Stimulated activated naive CD4-positive, alpha-beta T cell treated with Interleukin-2 at 50 U/mL for 16 hours (primary cell): Measurements from ENCODE around the gene ZFP36L2.

Experiments used
- DNase-seq: peaks from one replicate; lab custom pipeline; 2025; lab: John Stamatoyannopoulos, UW

ZFP36L2 gene, protein sequence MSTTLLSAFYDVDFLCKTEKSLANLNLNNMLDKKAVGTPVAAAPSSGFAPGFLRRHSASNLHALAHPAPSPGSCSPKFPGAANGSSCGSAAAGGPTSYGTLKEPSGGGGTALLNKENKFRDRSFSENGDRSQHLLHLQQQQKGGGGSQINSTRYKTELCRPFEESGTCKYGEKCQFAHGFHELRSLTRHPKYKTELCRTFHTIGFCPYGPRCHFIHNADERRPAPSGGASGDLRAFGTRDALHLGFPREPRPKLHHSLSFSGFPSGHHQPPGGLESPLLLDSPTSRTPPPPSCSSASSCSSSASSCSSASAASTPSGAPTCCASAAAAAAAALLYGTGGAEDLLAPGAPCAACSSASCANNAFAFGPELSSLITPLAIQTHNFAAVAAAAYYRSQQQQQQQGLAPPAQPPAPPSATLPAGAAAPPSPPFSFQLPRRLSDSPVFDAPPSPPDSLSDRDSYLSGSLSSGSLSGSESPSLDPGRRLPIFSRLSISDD

DNA sequence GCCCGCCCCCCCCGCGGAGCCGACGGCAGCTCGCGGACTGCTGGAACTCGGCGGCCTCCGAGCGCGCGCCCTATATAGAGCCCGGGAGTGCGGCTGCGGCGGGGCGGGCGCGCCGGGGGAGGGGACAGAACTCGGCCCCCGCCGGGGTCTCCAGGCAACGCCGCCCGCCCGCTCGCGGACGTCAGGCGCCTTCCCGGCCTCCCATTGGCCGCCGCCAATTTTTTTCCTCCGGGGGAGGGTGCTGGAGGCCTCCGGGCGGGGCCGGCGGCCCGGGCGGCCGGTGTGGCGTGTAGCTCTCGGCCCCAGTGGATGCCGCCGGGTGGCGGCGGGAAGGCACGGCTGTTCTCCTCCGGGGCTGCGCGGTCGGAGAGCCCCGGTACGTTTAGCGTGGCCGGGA is at the start of gene ZFP36L2:
TSS of gene ZFP36L2 (minus strand) at position 49 of the 397 bp plus-strand sequence. CDS start 291 bp downstream, outside the sequence.
- peak; percentile 94 for DNase-seq

DNA sequence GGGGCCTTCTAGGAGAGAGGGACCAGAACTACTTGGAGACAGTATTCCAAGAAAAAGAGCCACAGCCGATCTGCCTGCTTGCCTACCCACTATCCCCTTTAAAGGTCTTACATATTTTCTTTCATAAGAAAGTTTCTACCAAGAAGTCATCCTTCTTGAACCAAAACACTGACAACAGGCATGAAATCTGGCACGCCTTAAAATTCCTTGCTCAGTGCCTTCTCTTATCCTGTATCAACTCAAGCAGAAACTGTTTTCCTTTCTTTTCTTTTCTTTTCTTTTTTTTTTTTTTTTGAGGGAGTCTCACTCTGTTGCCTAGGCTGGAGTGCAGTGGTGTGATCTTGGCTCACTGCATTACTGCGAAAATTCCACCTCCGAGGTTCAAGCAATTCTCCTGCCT is 48.3 kb upstream of the ZFP36L2 start:
- DNase-seq = no peak

DNA sequence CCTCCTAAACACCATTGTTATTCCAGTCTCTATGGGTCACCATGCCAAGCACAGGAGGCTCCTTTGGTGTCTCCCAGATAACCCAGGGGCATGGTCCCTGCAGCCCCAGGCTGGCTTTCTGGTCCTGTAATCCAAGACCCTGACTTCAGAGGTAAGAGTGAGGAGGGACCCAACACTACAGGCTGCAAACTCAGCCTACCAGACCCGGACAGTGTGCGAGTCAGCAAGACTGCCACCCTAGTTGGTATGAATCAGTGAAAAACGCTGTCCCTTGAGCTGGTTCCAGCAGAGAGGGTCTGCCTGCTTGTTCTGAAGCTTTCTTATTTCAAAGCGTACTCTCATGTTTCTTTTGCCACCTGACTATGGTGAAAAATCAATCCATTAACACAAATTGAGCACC is 47.6 kb upstream of the ZFP36L2 start:
- DNase-seq = no peak

DNA sequence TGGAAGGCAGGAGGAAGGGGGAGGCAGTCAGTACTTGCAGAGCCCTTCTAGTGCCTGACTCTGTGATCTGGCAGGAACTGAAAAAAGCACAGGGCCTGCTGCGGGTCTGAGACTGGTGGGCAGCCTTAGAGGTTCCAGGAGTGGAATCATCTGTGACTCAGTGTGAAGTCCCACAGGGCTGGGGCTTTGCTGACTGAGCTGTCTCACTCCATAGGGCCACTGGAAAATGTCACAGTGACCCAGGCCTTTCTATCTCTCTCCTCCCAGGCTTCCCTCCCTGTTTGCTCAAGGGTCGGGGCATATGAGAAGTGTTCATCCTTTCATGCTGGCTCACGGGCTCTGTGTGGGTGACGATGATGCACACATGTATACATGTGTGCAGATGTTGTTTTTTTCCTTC is 47.1 kb upstream of the ZFP36L2 start:
- no peak for DNase-seq

DNA sequence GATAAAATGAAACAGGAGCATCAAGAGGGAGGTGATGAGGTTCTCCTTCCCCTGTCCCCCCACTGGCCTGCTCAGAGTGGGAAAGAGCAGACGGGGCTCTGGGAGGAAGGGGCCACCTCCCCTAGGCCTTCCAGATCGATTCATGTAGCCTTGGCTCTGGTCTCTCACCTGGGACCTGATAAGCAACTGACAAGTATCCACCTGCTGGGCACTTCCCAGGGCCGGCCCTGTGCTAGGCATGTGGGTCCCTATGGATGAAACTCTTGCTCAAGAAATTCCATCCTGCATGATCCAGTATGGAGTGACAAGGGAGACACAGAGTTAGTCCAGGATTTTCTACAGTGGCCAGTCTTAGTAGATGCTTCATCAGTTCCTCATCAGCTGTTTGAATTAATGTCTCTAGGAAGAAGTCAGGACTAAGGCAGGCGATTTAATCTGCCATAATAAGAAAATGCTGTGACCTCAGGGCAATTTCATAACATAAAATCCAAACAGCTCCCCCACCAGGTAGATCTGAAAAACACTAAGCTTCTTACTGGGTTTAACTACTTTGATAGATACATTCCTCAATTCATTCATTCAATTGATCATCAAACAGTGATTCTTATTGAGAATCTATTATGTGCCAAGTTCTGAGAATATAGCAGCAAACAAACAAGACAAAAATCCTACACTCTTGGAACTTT is 44.7 kb upstream of the ZFP36L2 start:
- no peak for DNase-seq

DNA sequence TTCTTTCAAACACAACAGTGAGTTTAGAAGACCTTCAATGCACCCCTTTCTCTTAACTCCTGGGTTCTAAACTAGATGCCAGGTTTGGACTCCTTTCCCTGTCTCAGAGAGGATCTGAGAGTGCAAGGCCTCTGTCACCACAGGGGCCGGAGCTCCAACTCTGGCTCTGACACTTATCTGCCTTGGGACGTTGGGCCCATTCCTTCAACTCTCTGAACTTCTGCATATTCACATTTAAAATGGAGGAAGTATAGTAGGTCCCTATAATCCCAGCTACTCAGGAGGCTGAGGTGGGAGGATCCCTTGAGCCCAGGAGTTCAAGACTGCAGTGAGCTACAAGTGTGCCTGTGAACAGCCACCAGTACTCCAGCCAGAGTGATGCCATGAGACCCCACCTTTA is 44.1 kb upstream of the ZFP36L2 start:
- no peak for DNase-seq

DNA sequence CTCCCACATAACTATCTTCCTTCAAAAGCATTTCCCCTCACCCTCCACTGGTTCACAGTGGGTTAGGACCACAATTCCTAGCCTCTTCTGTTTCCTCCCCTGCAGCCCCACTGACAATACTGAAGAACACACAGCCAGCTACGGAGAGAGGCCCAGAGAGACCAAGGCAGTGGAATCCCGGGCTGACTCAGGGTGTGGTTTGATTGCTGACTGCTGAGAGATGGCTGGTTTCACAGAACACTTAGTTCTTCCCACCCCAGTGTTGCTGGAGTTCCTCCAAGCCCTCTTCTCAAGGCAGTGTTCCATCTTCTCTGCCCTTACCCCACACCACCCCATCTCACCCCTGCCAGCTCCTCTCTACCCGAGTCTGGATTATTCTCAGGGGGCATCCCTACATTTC is 43.3 kb upstream of the ZFP36L2 start:
- DNase-seq = no peak

DNA sequence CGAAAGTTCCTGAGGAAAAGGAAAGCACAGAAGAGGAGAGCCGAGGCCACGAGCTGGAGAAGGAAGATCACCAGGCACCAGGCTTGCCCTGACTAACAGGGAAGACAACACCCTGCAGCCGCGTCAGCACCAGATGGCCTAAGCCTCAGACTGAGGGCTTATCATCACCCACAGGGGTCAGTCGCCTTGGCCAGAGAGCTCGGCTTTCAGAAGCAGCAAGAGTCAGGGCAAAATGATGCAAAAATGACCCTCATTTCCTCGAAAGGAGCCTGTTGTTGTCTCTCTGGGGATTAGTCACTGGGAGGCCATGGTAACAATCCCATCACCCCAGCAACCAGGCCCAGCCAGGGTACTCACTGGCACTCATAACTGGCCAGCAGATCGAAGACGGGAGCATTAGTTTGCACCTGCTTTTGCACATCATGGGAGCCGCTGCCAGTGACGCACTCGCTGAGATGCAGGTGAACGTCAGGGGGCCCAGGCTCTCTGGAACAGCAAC is 42.7 kb upstream of the ZFP36L2 start:
- DNase-seq = no peak

DNA sequence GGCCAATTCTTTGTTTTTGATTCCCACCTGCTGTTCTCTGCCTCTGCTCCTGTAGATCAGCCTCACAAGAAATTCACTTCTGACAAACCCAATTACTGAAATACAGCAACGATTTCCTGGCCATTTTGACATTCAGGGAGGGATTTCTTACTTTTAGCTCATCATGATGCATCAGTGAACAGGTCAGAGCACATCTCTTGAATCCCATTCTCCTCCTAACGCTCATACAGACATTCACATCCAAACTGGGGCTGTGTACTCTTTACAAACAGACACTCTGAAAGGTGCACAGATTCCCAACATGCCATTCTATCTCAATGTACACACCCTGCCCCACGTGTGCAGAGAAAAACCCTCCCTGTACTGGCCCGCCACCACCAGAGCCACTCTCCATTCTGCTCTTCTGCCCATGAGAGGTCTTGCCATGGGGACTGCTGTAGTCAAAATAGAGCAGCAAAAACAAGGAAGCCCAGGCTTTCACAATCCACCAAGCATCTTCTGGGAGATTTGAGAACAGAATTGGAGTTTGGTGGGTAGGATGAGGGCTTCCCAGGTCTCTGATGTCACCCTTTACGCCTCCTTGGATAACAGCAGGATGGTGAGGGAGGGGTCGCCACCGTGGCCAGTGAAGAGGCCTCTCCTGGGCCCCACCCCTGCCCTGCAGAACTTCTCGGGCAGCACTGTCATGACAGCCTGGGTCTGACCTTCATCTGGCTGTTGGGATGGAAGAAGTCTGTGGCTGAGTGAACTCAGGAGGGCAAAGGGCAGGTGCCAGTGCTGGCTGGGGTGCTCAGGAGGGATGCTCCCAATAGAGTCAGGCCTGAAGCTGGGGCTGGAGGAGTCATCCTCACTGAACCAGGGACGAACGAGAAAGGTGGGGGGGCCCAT is 41.9 kb upstream of the ZFP36L2 start:
- DNase-seq = no peak

DNA sequence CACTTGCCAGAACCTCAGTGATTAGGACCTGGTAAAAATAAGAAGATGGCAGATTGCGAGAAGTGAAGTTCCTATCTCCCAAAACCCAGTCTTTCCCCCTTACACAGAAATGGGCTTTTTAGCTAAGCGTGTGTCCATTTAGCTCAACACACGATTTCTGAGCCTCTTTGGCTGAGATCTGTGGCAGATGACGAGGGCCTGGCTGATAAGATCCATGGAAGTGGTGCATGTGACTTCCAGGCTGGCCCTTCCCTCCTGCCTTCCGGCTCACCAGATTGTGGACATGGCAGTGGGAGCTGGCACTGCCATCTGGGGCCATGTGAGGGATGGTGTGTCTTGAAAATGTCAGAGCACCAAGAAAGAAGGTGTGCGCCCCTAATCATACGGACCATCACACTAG is 41.0 kb upstream of the ZFP36L2 start:
- DNase-seq = no peak

DNA sequence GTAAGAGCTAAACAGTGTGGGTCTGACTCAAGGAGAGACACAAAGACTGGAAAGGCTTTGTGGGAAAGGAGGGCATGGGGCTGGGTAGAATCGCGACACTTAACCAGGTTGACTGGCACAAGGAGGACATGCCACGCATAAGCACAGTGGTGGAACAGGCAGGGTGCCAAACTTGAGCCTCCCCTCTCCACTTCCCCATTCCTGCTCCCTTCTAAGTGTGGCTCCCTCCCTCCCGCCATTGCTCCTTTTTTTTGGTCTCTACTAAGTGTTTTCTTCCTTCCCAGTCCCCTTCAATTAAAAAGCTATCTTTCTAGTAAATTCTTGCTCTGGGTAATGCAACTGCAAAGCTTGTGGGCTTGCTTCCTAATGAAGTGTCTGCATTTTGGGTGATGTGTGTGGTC is 40.3 kb upstream of the ZFP36L2 start:
- DNase-seq = no peak

DNA sequence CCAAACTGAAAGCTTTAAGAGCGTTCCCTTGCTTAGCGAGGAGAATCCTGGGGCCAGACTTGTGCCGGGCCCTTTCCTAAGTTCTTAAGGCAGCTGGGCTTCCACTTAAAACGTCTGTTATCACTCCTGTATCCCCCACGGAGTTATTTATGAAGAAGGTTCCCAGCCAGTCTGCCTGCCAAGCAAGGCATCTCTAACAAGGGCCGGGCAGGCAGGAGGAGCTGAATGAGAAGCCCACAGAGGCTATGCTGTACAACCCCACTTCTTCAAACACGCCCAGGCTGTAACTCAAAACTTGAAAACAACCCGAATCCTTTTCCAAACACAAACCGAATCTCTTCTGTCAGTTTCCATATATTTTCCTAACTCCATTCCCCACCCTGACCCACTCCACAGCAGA is 39.0 kb upstream of the ZFP36L2 start:
- no peak for DNase-seq

DNA sequence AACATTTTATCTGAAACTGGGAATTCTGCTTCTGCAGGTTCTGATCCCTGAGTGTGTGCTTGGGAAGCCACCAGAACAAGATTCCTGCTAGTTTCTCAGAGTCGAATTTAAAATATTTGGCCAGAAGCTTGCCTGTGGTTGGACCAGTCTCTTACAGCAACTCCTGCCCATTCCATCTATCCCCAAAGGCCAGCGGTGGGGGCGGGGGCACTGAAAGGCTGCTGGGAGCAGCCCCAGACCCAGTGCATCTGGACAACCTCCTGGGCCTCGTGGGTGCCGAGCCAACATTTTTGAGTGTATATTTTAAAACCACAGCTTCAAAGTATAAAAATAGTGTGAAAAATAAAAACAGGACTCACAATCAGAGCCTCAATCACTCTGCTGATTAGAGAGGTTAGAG is 38.6 kb upstream of the ZFP36L2 start:
- no peak for DNase-seq

DNA sequence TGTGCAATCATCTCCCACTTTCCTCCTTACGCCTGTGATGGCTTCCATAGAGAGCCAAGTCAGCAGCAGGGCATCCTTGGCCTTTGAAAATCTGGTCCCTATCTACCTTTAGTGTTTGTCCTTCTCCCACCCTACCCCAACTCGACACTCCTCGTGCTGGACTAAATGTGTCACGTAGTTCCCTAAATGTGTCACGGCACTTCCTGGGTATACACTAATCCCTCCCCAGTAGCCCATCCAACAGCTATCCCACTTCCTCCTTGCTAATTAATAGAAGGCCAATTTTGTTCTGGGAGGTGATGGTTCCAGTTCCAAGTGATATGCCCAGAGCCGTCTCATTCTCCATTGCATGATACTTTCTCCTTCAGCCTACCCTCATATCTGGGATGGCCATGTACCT is 36.5 kb upstream of the ZFP36L2 start:
- DNase-seq = no peak

DNA sequence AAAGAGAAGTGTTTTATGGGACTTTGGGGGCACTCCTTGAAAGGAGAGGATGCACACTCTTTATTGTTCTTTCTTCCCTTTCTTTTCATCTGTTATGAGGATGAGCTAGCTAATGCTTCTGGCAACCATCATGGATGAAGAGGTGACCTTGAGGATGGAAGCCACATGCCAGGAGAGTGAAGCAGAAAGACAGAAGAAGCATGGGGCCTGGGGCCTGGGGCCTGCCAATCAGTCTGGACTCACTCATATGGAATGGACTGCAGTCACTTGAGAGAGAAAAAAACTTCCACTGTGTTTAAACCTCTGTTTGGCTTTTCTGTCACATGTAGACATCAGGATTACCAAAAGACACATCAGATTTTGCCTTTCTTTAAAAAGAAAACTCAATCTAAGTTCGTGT is 35.8 kb upstream of the ZFP36L2 start:
- DNase-seq = no peak

DNA sequence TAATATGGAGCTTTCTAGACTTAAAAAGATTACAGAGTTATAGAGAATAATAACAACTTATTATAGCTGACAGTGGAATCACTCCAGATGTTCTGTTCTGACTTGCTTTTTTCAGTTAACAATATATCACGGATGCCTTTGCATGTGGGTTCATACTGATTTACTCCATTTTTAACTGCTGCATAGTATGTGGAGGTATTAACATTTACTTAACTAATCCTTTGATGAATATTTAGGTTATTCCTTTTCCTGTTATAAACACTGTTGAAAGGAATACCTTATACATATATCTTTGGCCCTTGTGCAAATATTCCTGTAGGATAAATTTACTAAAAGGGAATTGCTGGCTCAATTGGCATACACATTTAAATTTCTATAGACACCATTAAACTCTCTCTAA is 33.1 kb upstream of the ZFP36L2 start:
- DNase-seq = no peak

DNA sequence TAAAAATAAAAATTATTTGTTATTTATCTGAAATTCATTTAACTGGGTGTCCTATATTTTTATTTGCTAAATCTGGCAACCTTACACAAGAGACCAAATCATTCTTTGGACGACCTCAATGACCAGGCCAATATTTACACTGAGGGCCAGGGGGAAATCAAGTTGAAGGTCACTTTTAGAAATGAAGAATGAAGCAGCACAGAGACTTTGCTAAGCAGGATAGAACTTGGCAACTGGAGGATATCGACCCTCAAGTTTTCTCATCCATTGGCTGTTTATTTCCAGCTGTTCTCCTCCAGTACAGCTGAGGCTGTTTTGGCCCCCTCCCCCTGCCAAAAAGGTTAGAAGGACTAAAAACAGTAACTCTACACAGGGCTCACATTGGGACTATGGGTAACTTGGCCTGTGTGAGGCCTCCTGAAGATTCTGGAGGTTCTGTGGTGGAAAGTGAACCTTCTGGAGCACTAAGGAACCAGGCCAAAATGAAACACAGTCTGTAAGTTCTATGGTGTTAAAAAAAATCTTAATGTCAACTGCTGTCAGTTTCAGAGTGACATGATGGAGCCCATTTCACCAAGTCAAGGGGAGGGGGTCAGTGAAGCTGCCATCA is 32.2 kb upstream of the ZFP36L2 start:
- no peak for DNase-seq

DNA sequence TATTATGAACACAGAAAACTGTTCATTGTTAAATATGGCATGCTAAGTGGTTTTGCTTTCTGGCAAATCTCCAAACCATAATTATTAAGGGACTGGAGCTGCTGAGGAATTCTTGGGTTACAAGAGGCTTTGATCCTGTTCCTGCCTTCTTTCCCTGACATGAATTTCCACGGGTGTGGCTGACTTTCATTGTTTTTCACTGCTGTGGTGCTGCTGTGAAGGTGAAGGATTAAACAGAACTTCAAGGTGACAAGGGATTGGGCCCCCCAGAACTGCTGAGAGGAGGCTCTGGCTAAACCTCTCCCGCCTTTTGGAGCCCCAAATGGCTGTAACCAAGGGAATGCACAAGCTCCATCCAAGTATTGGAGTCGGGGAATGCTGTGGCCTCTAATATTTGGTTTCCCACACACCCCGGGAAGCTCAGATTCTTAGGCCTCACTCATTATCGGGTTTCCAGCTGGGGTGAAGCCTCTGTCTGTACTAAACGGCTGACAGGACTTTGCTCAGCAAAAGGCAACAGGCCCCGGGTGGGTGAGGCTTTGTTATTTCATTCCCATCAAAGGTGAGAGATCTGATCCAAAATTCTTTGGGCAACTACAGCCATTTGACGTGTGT is 29.0 kb upstream of the ZFP36L2 start:
- no peak for DNase-seq

DNA sequence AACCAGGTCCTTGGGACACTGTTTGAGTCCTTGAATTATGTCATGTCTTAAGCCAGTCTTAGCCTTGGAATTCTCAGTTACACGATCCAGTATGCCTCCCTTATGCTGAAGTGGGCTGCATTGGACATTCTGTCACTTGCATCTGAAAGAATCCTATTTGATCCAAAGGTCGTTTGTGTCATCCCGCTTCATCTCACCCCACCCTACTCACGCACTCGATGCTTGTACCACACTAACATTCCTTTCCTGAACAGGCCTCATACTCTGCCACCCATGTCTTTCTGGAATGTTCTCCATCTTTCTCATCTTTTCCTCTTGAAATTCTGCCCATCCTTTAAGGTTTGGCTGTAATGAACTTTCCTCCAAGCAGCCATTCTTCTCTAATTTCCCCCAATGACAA is 27.9 kb upstream of the ZFP36L2 start:
- no peak for DNase-seq

DNA sequence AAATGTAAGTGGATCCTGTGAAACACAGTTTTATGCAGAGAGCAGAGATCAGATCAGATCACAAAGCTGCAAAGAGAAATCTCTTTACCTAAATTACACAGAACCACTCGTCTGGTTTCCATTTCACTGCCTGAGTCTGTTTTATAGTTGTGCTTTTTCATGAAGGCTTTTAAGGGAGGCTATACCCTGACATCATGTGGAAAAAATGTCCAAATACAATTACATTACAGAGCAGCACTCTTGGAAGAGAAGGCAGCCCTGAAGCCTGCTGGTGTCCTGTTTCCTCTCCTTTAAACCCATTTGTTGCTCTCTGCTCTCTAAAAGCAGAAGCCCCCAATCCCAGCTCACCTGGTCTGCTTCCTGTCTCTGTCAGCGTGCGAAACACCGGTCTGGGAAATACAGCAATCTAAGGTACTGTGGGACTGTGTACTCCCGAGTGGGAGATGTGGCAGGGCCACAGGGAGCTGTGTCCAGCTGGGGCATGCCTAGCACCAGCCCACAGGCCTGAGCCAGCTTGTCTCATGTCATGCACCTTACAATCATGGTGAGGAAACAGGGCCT is 24.8 kb upstream of the ZFP36L2 start:
- no peak for DNase-seq

DNA sequence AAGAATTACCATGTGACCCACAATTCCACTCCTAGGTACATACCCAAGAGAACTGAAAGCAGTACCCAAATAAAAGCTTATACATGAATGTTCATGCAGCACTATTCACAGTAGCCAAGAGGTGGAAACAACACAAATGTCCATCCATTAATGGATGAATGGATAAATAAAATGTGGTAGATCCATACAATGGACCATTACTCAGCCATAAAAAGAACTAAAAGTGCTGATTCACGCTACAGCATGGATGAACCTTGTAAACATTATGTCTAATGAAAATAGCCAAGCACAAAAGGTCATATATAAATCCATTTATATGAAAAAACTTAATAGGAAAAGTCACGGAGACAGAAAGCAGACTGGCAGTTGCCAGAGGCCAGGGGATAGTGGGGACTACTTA is 23.6 kb upstream of the ZFP36L2 start:
- no peak for DNase-seq
